HG02588 (cell line): ENCODE measurements around the gene ADPRHL1.
"Not testable (repeated sequence)": the region's sequence is repeated elsewhere in the genome, so short reads cannot be mapped to it uniquely, and the experiment has no call there.

Experiments used
- ATAC-seq: cut with Tn5 transposase; IDR thresholded peaks from one replicate; pipeline ENCODE4 v1.9.1; 2021; ENCODE audit warnings: mild to moderate bottlenecking, moderate library complexity; ENCODE audit not compliant: unreplicated experiment

The ADPRHL1 gene

DNA sequence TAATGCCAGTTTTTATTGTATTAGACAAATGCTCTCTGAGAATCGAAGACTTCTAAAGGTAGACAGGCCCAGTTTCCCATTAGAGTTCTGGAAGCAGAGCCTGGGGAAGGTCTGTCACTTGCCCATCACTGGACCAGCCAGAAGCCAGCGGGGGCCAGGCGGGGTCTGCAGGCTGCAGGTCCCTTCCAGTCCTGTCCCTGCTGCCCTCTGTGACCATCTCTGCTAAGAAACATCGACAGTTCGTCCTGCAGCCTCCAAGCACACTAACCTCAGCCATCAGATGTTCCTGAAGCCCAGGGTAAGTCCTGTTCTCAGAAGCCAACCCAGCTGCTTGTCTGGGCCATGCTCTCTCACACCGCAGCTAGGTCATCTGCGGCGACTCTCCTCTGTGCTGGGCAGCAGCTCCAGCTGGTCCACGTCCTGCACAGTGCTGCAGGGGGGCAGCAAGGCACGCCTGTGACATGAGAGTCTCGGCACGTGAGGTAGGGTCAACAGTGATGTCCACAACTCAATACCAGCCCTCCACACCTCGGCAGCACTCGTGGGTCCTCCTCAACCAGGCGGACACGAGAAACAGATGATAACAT is 2.9 kb upstream of the ADPRHL1 start:
- ATAC-seq: no peak

DNA sequence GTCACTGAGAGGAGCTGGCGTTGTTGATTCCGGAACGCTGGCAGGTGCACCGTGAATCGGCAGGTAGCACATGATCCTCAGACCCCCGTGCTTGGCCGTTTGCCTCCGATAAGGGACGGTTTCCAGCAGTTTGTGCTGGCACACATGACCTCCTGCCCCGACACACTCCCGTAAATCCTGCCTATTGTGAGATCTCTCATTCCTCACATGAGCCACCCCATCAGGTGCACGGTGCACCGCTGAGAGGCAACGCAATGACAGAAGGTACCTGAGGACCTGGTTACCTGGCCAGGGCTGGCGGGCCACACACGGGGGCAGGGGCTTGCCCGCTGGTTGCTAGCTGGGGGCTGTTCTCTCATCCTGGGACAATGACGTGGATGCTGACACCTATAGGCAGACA is 2.1 kb upstream of the ADPRHL1 start:
- ATAC-seq: no peak

DNA sequence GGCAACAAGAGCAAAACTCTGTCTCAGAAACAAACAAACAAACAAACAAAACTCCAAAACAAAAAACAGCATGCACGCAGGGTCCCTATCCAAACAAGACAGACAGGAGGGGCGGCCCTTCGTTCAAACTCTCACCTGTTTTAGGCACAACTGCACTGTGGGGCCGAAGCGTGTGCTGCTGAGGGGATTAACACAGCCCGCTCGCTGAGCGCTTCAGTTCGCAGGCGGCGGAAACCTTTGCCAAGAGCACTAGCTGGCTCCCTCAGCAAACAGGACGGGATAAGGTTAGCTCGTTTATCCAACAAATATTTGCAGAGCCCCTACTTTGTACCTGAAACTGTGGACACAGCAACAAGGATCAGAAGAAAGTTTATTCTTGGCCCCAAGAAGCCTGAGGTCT is 1.6 kb upstream of the ADPRHL1 start:
- no peak for ATAC-seq

DNA sequence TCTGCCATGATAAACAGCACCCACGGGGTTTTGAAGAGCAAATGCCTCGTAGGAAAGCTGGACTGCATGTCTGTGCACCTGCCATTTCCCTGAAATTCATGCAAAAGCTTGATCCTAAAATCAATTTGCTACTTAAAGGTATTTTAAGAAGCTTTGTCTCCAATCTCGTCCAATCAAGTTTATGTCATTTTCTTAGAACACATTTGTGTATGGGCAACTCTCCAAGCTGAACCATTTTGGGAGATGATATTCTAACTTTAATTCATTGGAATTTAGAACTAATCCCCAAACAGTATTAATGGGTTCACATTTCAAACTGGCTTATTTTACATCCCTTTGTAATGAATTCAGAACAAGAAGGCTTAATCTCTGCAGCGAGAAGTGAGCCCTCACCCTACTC is 822 bp downstream of the ADPRHL1 start:
- no peak for ATAC-seq

DNA sequence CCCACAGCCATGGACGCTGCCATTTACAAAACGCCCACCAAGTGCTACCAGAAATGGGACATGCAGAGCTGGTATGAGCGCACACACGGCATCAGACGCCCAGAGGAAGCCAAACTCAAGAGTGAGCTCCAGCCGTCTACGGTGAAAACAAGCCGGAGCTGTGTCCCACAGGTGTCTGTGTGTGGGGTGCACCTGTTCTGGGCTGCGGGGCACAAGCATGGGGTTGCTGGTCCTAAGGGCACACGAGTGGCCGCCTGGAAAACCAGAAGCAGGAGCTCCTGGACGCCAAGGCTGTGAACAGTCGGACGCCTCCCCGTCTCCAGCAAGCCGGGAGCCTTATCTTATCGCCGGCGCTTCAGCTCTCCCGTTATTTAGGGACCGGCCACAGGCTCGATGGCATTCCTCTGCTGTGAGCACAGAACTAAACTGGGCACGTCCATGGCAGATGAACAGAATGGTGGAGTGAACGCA is 1.3 kb downstream of the ADPRHL1 start:
- ATAC-seq: no peak

DNA sequence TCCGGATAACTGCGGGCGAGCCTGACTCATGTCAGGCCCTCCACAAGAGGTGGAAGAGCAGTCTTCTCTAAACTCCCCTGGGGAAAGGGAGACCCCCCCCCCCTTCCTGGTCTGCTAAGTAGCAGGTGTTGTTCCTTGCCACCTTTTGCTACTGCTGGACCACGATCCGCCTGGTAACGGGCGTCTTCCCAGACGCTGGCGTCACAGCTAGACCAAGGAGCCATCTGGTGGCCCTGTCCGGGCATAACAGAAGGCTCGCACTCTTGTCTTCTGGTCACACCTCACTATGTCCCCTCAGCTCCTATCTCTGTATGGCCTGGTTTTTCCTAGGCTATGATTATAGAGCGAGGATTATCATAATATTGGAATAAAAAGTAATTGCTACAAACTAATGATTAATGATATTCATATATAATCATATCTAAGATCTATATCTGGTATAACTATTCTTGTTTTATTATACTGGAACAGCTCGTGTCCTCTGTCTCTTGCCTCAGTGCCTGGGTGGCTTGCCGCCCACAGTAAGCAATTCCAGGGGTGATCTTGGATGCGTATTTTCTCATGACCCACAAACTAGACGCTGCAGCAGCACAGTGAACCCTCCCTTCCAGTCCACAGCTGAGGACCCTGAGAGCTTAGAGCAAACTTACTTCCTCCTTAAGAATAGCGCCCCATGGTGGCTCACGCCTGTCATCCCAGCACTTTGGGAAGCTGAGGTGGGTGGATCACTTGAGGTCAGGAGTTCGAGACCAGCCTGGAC is 2.2 kb downstream of the ADPRHL1 start:
- not testable (repeated sequence) for ATAC-seq

DNA sequence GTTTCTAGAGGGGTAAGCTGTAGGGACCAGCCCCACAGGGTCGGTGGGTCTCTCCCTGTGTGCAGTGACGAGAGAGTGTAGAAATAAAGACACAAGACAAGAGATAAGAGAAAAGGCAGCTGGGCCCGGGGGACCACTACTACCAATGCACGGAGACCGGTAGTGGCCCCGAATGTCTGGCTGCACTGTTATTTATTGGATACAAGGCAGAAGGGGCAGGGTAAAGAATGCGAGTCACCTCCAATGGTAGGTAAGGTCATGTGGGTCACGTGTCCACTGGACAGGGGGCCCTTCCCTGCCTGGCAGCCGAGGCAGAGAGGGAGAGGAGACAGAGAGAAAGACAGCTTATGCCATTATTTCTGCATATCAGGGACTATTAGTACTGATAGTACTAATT is 2.9 kb downstream of the ADPRHL1 start:
- not testable (repeated sequence) for ATAC-seq

DNA sequence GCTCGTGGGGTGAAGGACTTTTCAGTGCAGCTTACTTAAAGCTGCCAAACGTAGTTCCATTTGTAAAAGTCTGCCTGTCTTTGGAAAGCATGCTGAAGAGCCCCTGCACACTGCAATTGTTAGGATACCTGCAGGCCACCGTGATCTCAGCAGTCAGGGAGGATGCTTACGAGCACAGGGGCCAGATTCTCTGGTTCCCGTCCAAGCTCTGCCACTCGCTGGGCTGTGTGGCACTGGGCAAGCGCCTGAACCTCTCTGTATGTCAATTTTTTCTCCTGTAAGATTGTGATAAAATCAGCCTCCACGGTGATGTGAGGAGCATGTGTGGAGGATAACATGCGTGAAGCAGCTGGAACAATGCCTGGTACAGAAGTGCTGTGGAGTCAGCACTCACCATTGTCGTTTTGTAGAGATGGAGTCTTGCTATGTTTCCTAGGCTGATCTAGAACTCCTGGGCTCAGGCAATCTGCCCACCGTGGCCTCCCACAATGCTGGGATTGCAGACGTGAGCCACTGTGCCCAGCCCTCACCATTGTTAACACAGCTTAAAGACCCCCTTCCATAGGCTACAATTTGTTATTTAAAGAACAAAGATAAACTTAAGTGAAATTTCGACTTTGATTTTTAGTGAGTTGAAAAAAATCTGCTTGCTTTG is 3.5 kb downstream of the ADPRHL1 start:
- ATAC-seq: no peak

DNA sequence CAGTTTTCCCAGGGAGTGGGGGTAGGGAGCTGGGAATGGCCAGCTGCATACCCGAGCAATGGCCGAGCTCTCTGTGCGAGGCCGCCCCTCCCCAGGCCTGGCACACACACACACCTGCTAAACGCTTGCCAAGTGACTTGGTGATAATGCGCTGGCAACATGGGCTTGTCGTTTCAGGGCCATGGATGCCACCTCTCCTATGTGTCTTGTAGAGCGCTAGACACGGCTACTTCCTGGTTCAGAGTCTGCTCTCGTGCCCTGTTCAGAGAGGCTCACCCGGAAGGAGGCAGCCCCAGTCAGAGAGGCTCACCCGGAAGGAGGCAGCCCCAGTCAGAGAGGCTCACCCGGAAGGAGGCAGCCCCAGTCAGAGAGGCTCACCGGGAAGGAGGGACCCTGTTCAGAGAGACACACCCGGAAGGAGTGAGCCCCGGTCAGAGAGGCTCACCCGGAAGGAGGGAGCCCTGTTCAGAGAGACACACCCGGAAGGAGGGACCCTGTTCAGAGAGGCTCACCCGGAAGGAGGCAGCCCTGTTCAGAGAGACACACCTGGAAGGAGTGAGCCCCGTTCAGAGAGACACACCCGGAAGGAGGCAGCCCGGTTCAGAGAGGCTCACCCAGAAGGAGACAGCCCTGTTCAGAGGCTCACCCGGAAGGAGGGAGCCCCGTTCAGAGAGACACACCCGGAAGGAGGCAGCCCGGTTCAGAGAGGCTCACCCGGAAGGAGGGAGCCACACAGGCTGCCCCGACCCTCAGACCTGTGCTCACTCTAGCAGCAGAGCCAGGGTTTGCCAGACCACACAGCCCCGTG is 4.2 kb downstream of the ADPRHL1 start:
- ATAC-seq: peak; percentile 57

DNA sequence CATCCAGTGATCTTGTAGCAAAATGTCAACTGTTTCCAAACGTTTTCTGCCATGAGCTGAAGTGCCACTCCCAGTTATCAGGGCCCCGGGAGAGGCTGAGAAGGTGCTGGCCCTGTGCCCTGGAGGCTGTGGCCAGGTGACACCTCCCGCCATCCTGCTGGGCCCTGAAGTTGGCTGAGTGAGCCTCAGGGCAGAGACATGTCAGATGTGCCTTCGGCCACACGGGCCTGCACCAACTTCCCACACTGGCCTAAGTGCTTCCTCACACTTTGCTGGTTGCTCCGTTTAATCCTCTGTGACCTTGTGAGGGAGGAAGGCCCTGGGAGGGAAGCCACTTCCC is 4.8 kb downstream of the ADPRHL1 start:
- no peak for ATAC-seq

DNA sequence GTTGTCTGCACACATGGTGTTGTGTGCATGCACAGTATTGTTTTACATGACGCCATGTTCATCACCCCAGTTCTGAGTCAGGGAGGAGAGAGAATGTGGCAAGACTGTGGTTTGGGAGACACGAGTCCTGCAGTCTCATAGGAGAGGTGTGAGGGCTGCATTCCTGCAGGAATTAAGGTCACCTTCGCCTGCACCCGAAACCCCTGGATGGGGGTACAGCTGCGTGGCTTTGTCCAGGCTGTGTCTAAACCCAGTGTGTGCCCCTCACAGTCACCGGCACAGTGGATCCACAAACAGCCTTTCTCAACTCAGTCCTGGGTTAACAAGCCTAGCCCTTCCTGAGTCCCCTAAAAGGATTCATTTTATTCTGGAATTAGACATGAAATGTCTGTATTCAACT is 5.7 kb downstream of the ADPRHL1 start:
- ATAC-seq: no peak

DNA sequence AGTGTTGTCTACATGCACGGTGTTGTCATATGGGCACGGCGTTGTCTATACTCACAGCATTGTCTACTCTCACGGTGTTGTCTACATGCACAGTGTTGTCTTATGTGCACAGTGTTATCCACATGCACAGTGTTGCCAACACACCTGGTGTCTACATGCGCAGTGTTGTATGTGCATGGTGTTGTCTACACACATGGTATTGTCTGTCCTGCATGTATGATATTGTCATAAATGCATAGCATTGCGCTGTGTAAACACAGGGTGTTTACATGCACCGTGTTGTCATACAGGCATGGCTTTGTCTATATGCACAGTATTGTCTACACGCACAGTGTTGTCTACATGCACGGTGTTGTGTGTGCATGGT is 6.8 kb downstream of the ADPRHL1 start:
- ATAC-seq: no peak

DNA sequence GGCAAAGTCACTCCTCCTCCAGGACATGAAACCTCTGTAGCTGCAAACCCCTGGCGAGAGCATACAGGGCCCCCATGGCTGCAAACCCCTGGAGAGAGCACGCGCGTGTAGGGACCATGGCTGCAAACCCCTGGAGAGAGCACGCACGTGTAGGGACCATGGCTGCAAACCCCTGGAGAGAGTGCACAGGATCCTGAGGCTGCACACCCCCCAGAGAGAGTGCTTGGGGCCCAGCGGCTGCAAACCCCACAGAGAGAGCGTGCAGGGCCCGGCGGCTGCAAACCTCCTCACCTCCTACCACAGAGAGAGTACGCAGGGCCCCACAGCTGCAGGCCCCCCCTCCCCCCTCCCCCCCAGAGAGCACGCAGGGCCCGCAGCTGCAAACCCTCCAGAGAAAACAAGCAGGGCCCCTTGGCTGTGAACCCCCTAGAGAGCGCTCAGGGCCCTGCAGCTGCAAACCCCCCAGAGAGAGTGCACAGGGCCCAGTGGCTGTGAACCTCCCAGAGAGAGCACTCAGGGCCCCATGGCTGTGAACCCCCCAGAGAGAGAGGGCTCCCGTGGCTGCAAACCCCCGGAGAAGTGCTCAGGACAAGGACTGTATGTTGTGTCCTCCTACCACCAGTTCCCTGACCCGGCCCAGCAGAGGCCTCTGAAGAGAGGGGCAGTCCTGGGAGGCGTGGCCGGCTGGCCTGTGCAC is 7.3 kb downstream of the ADPRHL1 start:
- ATAC-seq: no peak

DNA sequence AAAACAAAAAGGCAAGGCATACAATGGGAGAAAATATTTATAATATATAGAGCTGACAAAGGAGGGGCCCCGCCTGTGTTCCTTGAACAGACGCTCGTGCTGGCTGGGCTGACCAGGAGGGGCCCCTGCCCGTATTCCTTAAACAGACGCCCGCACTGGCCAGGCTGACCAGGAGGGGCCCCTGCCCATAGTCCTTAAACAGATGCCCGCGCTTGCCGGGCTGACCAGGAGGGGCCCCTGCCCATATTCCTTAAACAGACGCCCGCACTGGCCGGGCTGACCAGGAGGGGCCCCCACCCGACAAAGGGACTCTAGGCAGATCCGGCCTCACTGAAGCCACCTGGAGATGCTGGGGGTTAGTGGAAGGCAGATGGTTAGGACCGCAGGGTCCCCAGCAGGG is 9.3 kb downstream of the ADPRHL1 start:
- ATAC-seq: no peak

DNA sequence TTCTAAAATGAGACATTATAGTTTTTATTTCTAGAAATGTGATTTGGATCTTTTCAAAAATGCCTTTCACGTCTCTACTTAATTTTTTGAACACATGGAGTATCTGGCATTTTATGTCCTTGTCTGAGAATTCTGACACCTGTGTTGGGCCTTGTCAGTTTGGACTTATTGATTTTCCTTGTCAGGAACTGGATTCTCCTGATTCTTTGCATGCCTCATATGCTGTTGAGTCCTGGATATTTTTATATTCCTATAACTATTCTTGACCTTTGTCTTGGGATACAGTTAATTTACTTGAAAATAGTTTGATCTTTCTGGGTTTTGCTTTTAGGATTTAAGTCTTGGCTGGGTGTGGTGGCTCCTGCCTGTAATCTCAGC is 10.3 kb downstream of the ADPRHL1 start:
- no peak for ATAC-seq

DNA sequence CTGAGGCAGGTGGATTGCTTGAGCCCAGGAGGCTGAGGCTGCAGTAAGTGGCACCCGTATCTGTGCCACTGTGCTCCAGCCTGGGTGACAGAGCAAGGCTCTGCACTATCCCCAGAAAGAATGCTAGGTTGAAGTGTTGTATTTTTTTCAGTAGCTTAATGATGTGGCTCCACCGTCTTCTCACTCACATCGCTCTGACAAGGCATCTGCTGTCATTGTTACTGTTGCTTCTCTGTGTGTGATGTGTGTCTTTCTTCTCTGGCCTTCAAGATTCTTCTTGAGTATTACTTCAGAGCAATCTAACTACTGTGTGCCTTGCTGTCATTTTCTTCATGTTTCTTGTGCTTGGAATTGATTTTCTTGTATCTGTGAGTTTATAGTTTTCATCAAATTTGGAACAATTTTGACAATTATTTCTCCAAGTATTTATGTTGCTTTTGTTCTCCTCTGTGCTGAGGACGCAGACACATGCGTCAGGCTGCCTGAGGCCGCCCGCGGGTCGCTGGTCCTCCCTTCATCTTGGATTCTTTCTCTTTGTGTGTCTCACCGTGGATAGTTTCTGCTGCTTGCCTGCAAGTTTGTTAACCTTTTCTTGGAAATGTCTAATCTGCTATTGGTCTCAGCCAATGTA is 10.8 kb downstream of the ADPRHL1 start:
- ATAC-seq: no peak

DNA sequence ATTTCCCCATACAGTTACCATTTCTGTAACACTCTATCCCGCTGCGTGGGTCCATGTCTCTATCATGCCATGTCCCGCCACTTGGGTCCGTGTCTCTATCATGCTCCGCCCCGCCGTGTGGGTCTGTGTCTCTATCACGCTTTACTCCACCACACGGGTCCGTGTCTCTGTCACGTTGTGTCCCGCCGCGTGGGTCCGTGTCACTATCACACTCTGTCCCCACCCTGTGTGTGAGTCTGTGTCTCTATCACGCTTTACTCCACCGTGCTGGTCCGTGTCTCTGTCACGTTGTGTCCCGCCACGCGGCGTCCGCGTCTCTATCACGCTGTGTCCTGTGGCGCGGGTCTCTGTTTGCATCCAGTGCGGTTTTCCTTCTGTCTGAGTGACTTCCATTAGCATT is 11.6 kb downstream of the ADPRHL1 start:
- no peak for ATAC-seq

DNA sequence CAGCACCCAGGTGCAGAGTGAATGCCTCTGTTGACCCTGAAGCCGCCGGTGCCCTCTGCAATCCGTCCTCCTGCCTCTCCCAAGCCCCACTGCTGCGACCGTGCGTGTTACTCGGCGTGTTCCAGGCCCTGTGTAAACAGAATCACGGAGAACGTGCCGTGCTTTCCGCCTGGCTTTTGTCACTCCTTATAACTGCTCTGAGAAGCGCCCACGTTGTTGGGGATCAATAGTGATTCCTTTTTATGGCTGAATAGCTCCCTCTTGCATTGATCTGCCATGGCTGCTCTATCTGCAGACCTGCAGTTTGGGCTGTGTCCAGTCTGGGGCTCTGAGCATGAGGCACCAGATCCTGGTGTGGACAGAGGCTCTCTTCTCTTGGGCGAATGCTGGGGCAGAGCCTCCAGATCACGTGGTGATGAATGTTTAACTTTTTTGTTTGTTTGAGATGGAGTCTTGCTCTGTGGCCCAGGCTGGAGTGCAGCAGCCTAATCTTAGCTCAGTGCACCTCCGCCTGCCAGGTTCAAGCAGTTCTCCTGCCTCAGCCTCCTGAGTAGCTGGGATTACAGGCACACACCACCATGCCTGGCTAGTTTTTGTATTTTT is 15.8 kb downstream of the ADPRHL1 start:
- no peak for ATAC-seq

DNA sequence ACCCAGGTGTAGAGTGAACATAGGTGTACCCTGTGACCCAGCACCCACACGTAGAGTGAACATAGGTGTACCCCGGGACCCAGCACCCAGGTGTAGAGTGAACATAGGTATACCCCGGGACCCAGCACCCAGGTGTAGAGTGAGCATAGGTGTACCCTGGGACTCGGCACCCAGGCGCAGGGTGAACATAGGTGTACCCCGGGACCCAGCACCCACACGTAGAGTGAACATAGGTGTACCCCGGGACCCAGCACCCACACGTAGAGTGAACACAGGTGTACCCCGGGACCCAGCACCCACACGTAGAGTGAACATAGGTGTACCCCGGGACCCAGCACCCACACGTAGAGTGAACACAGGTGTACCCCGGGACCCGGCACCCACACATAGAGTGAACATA is 16.4 kb downstream of the ADPRHL1 start:
- not testable (repeated sequence) for ATAC-seq

DNA sequence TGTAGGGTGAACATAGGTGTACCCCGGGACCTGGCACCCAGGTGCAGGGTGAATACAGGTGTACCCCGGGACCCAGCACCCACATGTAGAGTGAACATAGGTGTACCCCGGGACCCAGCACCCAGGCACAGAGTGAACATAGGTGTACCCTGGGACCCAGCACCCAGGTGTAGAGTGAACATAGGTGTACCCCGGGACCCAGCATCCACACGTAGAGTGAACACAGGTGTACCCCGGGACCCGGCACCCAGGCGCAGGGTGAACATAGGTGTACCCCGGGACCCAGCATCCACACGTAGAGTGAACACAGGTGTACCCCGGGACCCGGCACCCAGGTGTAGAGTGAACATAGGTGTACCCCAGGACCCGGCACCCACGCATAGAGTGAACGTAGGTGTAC is 17.4 kb downstream of the ADPRHL1 start:
- not testable (repeated sequence) for ATAC-seq
